ENCODE data around the gene TIGAR. TPM values are rescaled to one million over a fixed set of nuclear protein-coding genes. Genes with fewer than 3 reads are reported as not detected.

The TIGAR gene
- total RNA-seq, 1 donor from 2014 or later = 18.3 TPM

DNA sequence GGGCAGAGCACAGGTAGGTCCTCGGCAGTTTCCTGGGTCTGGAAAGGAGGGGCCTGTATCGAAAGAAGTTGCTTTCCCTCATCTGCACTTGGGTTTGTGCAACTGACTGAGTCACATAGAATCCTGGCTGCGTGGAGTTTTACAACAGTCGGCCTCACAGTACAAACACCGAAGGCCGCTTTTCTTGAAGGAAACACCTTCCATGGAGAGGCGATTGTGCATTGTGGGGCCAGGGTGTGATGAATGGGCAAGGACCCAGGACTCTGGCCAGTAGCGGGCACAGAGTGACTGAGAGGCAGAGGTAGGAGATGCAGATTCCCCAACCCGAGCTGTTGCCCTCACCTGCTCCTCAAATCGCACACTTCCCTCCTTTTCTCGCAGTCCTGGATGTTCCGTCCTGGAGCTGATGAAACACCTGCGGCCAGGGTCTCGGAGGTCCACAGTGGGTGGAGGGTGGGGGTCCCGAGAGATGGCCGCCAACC lies 39.8 kb upstream of the TIGAR start:
- Histone ChIP-seq H3K27me3 (ENCODE audit: control insufficient read depth, insufficient read depth, low read length) (peaks cover 15% of the 10 kb centered on the region), H3K4me3 (ENCODE audit: low read depth, low read length) (no peak overlapping the region), H3K36me3 (ENCODE audit: control insufficient read depth, insufficient read depth, low read length) (no peaks in the 10 kb centered on the region)
- TF ChIP-seq, protein P1, sequence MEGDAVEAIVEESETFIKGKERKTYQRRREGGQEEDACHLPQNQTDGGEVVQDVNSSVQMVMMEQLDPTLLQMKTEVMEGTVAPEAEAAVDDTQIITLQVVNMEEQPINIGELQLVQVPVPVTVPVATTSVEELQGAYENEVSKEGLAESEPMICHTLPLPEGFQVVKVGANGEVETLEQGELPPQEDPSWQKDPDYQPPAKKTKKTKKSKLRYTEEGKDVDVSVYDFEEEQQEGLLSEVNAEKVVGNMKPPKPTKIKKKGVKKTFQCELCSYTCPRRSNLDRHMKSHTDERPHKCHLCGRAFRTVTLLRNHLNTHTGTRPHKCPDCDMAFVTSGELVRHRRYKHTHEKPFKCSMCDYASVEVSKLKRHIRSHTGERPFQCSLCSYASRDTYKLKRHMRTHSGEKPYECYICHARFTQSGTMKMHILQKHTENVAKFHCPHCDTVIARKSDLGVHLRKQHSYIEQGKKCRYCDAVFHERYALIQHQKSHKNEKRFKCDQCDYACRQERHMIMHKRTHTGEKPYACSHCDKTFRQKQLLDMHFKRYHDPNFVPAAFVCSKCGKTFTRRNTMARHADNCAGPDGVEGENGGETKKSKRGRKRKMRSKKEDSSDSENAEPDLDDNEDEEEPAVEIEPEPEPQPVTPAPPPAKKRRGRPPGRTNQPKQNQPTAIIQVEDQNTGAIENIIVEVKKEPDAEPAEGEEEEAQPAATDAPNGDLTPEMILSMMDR (IDR thresholded peaks at IDR 0.05; ENCODE audit: insufficient read depth, low read length, poor library complexity, severe bottlenecking) = no peak
- DNase-seq (ENCODE audit: low read depth) = no peak

DNA sequence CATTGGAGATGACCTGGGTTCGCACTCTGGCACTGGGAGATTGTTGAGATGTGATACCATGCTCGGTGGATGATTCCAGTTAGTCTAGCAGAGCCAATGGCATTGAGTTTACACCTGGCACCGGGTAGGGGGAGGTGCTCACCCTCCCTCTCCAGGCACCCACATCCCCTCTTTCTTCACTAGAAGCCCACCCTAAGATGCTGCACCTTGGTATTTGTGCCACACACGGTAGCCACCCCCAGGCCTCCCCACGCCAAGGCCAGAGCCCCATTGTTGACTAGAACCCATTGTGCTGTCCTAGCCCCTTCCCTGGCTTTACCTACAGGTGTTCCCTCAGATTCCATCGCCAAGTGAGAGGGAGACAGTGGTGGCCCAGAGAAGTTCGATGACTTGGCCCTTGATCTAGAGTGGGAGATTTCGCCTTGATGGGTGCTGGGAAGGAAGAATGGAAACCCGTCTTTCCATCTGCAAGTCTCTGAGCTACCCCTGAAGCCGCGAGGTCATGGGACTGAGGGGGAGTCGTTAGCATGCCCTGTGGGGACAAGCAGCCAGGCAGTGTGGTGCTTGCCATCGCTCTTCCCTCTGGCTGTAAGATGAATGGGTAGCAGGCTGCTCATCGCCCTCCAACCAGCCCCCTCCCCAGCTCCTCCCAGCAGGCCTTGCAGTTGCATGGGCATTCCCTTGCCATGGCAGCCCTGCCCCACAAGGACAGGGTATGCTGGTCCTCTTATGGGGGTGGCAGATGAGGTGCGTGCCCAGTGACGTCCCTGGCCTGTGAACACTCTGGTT lies 38.7 kb upstream of the TIGAR start:
- peaks cover 8% of the 10 kb centered on the region for H3K27me3 ChIP-seq (ENCODE audit: control insufficient read depth, insufficient read depth, low read length)
- H3K36me3 ChIP-seq (ENCODE audit: control insufficient read depth, insufficient read depth, low read length) = no peaks in the 10 kb centered on the region
- no peak overlapping the region for H3K4me3 ChIP-seq (ENCODE audit: low read depth, low read length)
- TF ChIP-seq, protein P1 (IDR thresholded peaks at IDR 0.05; ENCODE audit: insufficient read depth, low read length, poor library complexity, severe bottlenecking) = no peak
- DNase-seq (ENCODE audit: low read depth) = no peak

DNA sequence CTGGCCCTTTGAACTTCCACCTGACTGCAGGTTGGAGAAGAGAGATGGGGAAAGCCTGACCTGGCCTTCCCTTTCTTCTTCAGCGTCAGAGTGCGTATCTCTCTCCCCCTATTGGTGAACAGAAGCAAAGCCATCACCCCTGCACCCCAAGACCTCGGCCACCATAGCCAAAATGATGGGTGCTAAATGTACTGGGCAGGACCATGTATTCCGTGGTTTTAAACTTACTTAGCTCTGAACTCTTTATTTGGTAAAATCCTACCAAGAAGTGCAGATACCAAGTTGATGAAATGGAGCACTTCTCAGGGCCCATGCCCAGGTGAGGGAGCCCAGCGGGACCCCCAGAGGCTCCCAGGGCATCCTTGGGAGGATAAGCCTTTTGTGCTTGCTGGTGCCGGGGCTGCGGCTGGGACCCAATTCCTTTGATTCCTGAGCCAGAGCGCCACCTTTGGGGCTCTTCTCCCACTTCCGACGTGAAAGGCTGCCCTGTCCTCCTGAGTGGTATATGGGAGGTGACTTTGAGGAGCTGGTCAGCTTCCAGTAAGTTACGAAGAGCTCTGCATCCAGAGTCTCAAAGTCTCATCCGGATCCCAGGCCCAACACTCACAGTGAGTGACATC lies 38.0 kb upstream of the TIGAR start:
- no peak overlapping the region for H3K4me3 ChIP-seq (ENCODE audit: low read depth, low read length)
- no peak for DNase-seq (ENCODE audit: low read depth)
- TF ChIP-seq, protein P1 (IDR thresholded peaks at IDR 0.05; ENCODE audit: insufficient read depth, low read length, poor library complexity, severe bottlenecking) = no peak
- H3K27me3 ChIP-seq (ENCODE audit: control insufficient read depth, insufficient read depth, low read length) = peaks cover 6% of the 10 kb centered on the region
- H3K36me3 ChIP-seq (ENCODE audit: control insufficient read depth, insufficient read depth, low read length) = no peaks in the 10 kb centered on the region

DNA sequence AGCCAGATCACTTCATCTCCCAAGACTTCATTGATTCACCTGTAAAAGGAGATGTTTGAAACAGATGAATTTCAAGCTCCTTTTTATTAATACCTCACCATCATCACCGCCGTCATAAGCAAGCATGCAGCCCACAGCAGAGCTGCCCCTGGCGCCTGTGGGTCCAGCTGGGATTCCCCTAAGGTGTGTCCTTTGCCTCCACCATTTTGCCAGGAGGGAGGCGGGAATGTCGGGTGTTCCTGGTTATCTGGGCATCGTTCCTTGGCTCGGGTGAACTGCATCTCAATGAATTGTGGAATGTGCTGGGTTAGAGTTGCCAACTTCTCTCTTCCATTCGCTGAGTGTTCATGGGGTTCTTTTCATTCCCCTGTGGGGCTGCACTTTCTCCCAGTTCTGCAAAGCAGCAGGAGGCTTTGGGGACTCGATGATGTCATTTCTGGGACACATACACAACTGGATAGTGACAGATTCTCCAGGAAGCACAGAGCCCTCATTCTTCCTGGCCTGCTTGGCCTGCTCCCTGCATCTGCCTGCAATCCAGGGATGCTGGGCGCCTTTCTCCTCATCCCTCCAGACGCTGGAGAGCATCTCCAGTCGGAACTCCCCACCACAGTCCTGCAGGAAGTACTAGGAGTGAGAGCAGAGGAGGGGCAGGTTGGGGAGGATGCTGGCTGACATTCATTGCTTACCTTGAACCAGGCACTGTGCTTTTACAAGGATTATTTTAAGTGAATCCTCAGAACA lies 37.3 kb upstream of the TIGAR start:
- H3K4me3 ChIP-seq (ENCODE audit: low read depth, low read length) = no peak overlapping the region
- DNase-seq (ENCODE audit: low read depth) = no peak
- TF ChIP-seq, protein P1 (IDR thresholded peaks at IDR 0.05; ENCODE audit: insufficient read depth, low read length, poor library complexity, severe bottlenecking) = no peak
- H3K36me3 ChIP-seq (ENCODE audit: control insufficient read depth, insufficient read depth, low read length) = no peaks in the 10 kb centered on the region
- H3K27me3 ChIP-seq (ENCODE audit: control insufficient read depth, insufficient read depth, low read length) = peaks cover 1% of the 10 kb centered on the region

DNA sequence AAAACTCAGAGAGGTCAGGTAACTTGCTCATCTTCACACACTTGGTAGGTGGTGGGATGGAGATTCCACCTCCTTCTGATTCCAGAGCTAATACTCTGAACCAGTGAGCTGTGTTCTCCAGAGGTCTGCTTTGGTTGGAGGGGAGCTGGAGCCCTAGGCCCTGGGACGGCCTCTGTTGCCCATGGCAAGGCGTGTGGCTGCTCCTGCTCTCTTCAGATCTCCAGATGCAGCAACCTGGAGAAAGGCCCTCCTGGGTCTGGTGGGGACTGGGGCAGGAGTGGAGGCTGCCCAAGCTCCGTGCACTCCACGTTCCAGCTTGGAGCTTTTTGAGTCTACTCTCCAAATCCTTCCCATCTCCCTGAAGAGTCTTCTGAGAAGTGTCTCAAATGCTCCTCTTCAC lies 36.7 kb upstream of the TIGAR start:
- Histone ChIP-seq H3K27me3 (ENCODE audit: control insufficient read depth, insufficient read depth, low read length) (peaks cover 2% of the 10 kb centered on the region), H3K4me3 (ENCODE audit: low read depth, low read length) (no peak overlapping the region), H3K36me3 (ENCODE audit: control insufficient read depth, insufficient read depth, low read length) (no peaks in the 10 kb centered on the region)
- DNase-seq (ENCODE audit: low read depth) = no peak
- TF ChIP-seq, protein P1 (IDR thresholded peaks at IDR 0.05; ENCODE audit: insufficient read depth, low read length, poor library complexity, severe bottlenecking) = no peak

Measured in kidney epithelial cell (primary cell).